Activated CD4-positive, alpha-beta T cell treated with anti-CD3 and anti-CD28 coated beads, Interleukin-2, amount 50 U/mL, for 48 hours (primary cell): ENCODE measurements around the gene TMPRSS15.

Experiments used
- DNase-seq, 2 experiments: peaks; one replicate each; pipeline ENCODE4 v3.0.0-alpha.2; 2020

Gene TMPRSS15

GRCh38 chr21:18340387-18340942 is 63.1 kb downstream of the TMPRSS15 start:
- no peak for DNase-seq

DNA sequence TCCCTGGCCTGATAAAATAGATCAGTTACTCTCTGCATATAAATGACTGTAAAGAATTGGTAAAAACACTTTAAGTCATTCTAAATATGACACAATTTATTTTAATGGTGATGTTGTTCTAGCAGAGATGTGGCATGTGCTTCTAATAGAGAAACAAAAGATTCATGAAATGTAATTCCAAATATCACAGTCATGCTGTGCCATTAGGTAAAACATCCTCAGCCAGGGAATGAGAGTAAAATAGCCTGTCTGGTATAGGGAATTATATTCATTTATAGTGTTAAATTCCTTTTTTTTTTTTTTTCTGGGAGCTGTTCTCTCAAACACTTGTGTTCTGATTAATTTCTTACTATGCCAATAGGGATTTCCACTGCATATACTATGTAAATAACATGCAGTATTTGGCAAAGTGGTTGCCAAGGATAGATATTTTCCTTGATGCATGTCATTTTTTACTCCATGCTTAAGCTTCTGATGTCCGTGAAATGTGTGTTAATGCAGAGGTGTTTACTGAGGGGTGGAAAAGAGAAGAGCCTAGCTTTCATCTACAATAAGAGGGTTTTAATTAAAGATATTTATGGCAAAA is 67.8 kb downstream of the TMPRSS15 start:
- no peak for DNase-seq

- no peak for DNase-seq
These were observed 69.5 kb downstream of the TMPRSS15 start for GRCh38 chr21:18334066-18334465.

DNA sequence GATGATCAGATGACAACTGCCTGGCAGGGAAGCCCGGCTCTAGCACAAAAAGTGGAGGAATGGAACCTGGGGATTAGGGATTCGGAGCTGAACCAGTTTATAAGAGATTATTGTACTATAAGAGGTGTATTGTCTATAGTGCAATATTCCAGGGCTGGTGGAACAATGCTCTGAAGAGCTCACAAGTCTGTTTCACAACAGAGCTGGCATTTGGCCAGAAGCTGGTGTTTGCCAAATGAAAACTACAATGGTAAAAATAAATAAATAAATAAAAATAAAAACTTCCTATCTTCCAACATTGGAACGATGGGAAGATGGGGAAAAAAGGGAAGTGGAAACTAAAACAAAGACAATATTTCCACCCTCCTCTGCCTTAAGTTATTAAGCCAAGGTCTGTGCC is 85.4 kb downstream of the TMPRSS15 start:
- DNase-seq = no peak

DNA sequence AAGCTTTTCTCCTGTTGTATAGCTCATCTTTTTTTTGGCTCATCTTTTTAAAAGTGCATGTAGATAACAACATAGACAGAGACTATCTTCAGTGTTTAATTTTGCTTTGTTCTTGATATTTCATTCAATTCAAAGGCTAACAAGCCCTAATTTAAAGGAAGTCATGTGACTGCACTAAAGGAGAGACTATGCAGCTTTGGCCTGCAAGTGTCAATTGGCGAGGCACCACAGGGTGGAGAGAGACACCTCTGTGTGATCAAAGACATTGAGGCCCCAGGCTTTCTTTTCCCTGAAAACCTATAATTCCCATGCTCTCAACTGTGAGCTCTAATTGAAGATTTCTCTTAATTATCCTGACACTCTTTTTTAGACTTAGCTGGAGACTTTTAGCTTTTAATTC is 105.4 kb downstream of the TMPRSS15 start:
- no peak for DNase-seq

DNA sequence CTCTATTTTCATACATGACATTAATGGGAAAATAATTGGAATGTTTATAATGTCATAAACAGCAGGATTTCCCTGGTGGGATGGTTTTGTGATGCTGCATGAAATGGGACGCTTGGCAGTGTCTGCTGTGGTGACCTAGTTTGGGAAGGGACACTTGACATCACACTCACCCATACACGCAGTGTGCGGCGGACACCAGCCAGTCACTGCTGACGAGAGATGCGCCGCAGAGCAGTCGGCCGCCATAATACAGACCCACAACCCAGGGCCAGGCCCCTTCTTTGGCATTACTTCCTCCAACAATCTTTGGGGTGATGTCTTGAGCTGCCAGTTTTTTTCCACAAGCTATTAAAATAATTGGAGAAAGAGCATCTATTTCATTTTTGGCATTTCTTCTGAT is 109.5 kb downstream of the TMPRSS15 start:
- no peak for DNase-seq

DNA sequence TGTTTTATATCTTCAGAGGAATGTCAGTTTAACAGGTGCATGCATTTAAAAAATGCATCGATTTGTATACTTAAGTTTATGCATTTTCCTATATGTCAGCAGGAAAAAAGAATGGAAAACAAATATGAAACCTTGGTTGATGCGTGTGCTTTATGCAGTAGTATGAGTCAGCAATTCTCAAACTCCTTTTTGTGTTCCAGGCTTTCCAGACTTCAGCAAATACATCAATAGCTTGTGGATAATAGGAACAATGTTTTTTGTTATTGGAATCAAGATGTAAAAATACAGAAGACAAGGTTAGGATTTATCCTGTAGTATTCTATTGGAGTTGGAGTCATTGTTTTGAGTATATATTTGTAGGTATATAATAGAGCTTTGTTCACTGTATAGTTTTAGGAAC is 113.7 kb downstream of the TMPRSS15 start:
- DNase-seq = no peak

- DNase-seq = no peak
These were observed 118.2 kb downstream of the TMPRSS15 start for GRCh38 chr21:18285379-18285778.

GRCh38 chr21:18275781-18276180 is 127.8 kb downstream of the TMPRSS15 start:
- no peak for DNase-seq

DNA sequence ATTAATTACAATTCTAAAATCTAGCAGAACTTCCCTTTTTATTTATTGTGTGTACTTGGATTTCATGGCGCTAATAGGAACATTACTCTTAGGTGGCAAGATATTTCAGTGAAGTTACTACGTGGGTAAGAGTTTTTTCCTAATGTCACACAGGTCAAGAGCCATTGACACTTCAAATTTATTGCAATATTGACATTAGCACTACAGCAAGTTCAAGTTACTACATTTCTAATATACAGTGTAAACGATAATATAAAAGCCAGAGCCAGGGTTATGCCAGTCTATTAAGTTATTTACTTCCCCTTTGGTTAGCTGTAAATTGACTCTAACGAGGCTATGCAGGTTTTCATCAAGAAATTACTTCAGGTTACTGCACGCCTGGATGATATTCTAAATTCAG is 129.2 kb downstream of the TMPRSS15 start:
- DNase-seq = no peak

DNA sequence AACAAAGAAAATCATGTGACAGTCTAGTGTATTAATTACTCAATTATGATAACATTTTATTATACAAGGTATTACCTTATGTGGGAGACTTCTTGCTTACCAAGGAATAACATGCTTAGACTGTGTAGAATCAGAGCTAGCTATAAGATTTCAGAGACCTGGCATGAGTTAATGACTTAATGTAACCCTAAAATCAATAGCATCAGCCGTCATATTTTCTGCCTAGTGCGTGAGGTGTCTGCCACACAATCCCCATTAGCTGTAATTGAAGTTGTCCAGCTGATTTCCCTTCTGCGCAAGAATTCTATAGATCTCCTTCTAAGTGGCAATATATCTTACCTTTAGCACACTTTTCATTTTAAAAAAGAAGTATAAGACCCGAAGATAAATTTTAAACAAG is 130.2 kb downstream of the TMPRSS15 start:
- DNase-seq = no peak

- DNase-seq = no peak
These were observed 133.7 kb downstream of the TMPRSS15 start for GRCh38 chr21:18269856-18270255.

- no peak for DNase-seq
These were observed 134.7 kb downstream of the TMPRSS15 start for GRCh38 chr21:18268906-18269305.

GRCh38 chr21:18267496-18267895 is 136.1 kb downstream of the TMPRSS15 start:
- no peak for DNase-seq

GRCh38 chr21:18265944-18266343 is 137.6 kb downstream of the TMPRSS15 start:
- DNase-seq = no peak

- no peak for DNase-seq
These were observed 149.8 kb downstream of the TMPRSS15 start for GRCh38 chr21:18253799-18254198.

DNA sequence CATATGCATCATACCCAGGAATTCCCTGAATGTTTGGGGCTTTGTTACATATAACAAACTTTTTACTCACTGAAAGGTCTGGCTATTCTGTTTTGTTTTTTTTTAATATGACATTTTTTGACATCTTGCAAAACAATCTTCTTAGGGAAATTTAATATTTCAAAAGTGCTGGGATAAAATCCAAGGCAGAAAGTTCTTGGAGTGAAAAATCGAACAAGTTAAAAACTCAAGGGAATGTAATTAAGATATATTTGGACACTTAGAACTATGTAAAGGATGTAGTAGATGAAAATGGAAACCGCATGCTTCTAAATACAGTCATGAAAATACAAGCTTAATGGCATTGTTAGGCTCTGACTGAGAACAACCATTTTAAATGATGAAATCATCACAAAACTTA is 150.4 kb downstream of the TMPRSS15 start:
- DNase-seq = no peak

DNA sequence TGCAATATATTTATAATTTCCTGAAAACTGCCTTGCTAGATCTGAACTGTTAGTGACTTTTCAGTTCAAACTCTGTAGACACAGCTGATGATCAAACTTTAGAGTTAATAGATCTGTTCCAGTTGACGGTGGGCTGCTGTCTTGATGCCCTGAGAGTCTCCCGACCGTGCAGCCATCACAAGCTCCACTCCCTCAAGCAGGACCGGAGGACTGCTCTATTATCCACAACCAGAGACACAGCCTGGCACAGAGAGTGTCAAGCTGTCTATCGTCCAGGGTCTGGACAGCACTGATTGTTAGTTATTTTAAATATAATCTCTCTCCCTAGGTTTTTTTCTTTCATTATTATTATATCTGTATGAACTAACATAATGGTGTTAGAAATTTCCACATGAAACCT is 150.9 kb downstream of the TMPRSS15 start:
- no peak for DNase-seq

DNA sequence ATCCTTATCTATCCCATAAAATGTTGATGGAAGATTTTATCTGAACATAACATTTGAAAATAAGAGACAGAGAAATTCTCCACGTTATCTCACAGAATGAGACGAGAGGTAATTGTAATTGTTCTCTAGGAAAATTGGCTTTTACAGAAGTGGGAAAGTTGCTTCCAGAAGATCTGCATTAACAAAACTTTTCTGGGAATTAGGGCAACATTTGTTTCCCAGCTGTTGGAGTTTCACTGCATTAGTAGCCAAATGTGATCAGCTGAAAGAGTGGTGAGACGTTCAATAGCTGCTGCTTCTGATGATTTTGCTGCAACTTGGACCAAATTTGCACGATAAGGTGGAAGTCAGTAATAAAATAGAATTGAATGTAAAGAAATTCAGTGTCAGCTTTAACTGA is 151.3 kb downstream of the TMPRSS15 start:
- no peak for DNase-seq

- DNase-seq = no peak
These were observed 152.5 kb downstream of the TMPRSS15 start for GRCh38 chr21:18251065-18251464.

DNA sequence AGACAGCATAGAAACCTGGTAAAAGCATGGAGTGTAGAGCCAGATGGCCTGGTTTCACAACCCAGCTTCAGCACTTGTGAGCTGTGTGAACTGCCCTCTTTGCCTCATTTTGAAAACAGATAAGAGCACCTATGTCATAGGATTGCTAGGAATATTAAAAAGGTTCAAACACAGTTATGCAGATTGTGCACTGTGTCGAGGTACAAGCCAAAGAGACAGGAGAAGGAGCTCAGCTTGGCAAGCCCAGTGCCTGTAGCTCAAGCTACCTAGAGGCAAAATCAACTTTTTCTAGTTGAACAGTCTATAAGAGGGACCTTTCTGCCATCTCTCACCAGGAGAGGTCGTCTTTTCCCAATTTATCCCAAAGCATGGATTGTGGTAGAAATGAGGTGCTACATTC is 153.9 kb downstream of the TMPRSS15 start:
- no peak for DNase-seq

- DNase-seq = no peak
These were observed 155.4 kb downstream of the TMPRSS15 start for GRCh38 chr21:18248171-18248570.

GRCh38 chr21:18245464-18245967 is 158.1 kb downstream of the TMPRSS15 start:
- DNase-seq = no peak

DNA sequence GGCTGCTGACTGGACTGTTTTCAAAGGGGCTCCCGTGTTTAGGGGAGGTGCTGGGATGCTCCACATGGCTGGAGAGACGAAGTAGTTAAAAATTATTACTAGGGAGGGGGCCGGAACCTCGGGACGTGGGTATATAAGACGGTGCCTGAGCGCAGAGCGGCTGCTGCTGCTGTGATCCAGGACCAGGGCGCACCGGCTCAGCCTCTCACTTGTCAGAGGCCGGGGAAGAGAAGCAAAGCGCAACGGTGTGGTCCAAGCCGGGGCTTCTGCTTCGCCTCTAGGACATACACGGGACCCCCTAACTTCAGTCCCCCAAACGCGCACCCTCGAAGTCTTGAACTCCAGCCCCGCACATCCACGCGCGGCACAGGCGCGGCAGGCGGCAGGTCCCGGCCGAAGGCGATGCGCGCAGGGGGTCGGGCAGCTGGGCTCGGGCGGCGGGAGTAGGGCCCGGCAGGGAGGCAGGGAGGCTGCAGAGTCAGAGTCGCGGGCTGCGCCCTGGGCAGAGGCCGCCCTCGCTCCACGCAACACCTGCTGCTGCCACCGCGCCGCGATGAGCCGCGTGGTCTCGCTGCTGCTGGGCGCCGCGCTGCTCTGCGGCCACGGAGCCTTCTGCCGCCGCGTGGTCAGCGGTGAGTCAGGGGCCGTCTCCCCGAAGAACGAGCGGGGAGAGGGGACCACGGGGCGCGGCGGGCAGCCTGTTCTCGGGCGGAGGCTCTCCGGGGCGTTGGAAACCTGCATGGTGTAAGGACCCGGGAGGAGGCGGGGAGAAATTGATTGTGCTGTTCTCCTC is 158.7 kb downstream of the TMPRSS15 start, which contains the start of gene CHODL:
Gene CHODL (plus strand): TSS at position 163 of the 793 bp plus-strand sequence. CDS start 391 bp downstream, at position 554.
- DNase-seq = no peak
